PFSK-1 (cell line): Measurements from ENCODE around the gene MAP2K5.

Source experiments
- FOXP2 ChIP-seq: optimal IDR thresholded peaks from 2 replicates; pipeline ENCODE3; 2011; ENCODE audit warnings: borderline replicate concordance, control low read depth, inconsistent platforms; ENCODE audit not compliant: insufficient read depth; ENCODE audit errors: extremely low read length, extremely low read depth
- POLR2AphosphoS5 ChIP-seq: IDR thresholded peaks from 2 replicates; pipeline ENCODE4 v1.6.1; 2012; ENCODE audit warnings: low read depth, mild to moderate bottlenecking, control low read depth, low read length, moderate library complexity
- SIN3A ChIP-seq: IDR thresholded peaks from 2 replicates; pipeline ENCODE4 v1.6.1; 2012; ENCODE audit warnings: mild to moderate bottlenecking, low read length, moderate library complexity, borderline replicate concordance; ENCODE audit not compliant: insufficient read depth
- TAF1 ChIP-seq: IDR thresholded peaks from 2 replicates; pipeline ENCODE4 v1.6.1; 2012; ENCODE audit warnings: low read length, control low read depth, borderline replicate concordance; ENCODE audit not compliant: insufficient read depth
- TF ChIP-seq, protein P1 (sequence below), 2 experiments: IDR thresholded peaks; 2 replicates each; pipeline versions ENCODE4 v1.6.1 to v1.8.0; 2011 to 2012; ENCODE audit warnings: low read depth in 2 of 2, low read length in 2 of 2, control low read depth in 1 of 2, inconsistent platforms in 1 of 2, mild to moderate bottlenecking in 1 of 2, moderate library complexity in 1 of 2; ENCODE audit not compliant: insufficient read depth in 1 of 2

DNA sequence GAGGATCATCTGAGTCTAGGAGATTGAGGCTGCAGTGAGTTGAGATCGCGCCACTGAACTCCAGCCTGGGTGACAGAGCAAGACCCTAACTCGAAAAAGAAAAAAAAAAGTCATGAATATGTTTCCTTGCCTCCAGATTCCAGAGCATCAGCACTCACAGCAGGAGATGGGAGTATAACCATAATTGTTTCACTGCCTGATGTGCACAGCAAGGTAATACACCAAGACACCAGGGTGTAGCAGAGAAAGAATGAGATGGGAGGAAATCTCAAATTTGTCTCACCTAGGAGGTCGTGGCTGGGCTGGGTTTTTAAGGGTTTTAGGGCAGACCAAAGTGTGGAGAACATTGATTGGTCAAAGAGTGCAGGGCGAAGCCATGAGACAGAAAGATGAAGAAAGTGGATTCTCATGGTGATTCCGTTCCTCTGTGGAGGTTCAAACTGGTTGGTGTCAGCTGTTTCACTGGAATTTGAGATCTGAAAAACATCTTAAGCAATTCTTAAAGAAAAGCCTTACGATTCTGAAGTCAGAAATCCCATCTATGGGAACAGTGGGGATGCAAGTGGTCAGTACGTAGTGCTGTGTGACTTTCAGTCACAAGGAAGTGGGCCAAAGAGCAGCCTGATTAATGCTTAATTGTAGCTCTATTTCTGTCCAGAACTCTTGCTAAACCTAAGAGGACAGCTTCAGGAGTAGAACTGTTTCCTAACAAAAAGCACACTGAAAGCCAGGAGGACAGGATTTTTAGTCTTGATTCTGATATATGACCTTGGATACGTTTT is 29.4 kb upstream of the MAP2K5 start:
- TF ChIP-seq TAF1 (no peak), SIN3A (no peak), POLR2AphosphoS5 (no peak), FOXP2 (no peak)
- TF ChIP-seq, protein P1, sequence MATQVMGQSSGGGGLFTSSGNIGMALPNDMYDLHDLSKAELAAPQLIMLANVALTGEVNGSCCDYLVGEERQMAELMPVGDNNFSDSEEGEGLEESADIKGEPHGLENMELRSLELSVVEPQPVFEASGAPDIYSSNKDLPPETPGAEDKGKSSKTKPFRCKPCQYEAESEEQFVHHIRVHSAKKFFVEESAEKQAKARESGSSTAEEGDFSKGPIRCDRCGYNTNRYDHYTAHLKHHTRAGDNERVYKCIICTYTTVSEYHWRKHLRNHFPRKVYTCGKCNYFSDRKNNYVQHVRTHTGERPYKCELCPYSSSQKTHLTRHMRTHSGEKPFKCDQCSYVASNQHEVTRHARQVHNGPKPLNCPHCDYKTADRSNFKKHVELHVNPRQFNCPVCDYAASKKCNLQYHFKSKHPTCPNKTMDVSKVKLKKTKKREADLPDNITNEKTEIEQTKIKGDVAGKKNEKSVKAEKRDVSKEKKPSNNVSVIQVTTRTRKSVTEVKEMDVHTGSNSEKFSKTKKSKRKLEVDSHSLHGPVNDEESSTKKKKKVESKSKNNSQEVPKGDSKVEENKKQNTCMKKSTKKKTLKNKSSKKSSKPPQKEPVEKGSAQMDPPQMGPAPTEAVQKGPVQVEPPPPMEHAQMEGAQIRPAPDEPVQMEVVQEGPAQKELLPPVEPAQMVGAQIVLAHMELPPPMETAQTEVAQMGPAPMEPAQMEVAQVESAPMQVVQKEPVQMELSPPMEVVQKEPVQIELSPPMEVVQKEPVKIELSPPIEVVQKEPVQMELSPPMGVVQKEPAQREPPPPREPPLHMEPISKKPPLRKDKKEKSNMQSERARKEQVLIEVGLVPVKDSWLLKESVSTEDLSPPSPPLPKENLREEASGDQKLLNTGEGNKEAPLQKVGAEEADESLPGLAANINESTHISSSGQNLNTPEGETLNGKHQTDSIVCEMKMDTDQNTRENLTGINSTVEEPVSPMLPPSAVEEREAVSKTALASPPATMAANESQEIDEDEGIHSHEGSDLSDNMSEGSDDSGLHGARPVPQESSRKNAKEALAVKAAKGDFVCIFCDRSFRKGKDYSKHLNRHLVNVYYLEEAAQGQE (IDR thresholded peaks at IDR 0.05; ENCODE audit: insufficient read depth in 1 of 2, low read depth in 2 of 2, low read length in 2 of 2) = no peak
